ENCODE data around the gene IMPG2. TPM values are rescaled to one million over a fixed set of nuclear protein-coding genes. Genes with fewer than 3 reads are reported as not detected.

Gene IMPG2
- total RNA-seq, 4 donors from 2014 or later, result 0.62 to 0.96 (median 0.81) TPM

DNA sequence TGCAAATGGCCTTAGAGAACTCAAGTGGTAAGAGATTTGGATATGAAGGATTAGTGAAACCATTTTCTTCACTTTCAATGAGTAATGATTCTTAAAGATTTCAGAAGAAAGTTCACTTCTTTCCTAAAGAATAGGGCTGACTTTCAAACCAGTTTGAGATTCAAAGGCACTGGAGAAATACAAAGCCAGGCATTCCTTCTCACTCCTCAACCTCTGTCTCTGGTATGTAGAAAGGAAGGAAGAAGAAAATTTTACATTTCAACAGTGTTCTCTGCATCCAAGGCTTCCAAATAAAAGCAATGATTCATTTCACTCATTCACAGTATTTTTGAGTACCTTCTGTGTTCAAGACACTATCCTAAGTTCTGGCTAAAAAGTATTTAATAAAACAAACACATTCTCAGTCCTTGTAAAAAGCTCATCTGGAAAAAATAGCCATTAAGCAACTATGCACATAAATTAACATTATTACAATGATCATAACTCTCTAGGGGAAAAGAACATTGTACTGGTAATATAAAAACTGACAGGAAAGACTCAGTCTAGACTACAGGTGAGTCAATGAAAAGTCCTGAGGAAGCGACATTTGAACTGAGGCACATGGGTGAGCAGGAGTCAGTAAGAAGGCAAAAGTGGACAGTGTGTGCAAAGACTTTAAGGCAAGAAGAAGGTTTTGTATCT, 79.5 kb downstream of the IMPG2 start:
- 86% methylated on average over 1 of the region's 1 CpG for WGBS, 2 donors (ENCODE audit: low coverage in 1 of 2)
- H3K27ac ChIP-seq, result no peak overlapping the region
- no peak overlapping the region for H3K4me3 ChIP-seq
- ATAC-seq, result no peak
- no peaks in the 10 kb centered on the region for H3K27me3 ChIP-seq
- TF ChIP-seq CTCF (IDR thresholded peaks at IDR 0.05) (no peak), EP300 (IDR thresholded peaks at IDR 0.05) (no peak), POLR2AphosphoS5 (IDR thresholded peaks at IDR 0.05) (no peak), POLR2A (IDR thresholded peaks at IDR 0.05) (no peak)
- H3K36me3 ChIP-seq, result no peaks in the 10 kb centered on the region
- H3K9me3 ChIP-seq, result no peaks in the 10 kb centered on the region
- H3K4me1 ChIP-seq, result no peaks in the 10 kb centered on the region

DNA sequence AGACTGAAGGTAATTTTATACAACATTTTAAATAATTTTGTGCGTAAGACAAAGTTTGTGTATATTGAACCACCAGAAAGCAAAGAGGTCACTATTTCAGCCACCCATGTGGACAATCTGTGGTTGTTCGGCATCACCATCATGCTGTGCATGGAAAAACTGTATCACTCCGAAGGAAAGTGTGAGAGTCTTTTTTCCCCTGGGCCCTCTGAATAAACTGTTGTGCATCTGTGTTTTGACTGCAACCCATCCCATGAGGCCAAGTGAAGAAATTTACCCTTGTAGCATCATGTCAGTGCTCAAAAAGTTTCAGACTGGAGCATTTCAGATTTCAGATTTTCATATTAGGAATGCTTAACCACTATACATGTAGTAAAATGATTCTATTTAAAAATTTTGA, 85.3 kb downstream of the IMPG2 start:
- TF ChIP-seq POLR2AphosphoS5 (IDR thresholded peaks at IDR 0.05) (no peak), POLR2A (IDR thresholded peaks at IDR 0.05) (no peak), EP300 (IDR thresholded peaks at IDR 0.05) (no peak), CTCF (IDR thresholded peaks at IDR 0.05) (no peak)
- Histone ChIP-seq H3K27ac (no peak overlapping the region), H3K4me3 (no peak overlapping the region), H3K36me3 (no peaks in the 10 kb centered on the region), H3K4me1 (peaks cover 0 to 7% (median 0%) of the 10 kb centered on the region in 3 donors), H3K27me3 (no peaks in the 10 kb centered on the region), H3K9me3 (no peaks in the 10 kb centered on the region)
- ATAC-seq, result no peak
- 91 to 94% methylated on average over 3 of the region's 3 CpGs for WGBS, 2 donors (ENCODE audit: low coverage in 1 of 2)

- H3K4me1 ChIP-seq, result peaks cover 0 to 10% (median 0%) of the 10 kb centered on the region in 3 donors
- no peak overlapping the region for H3K27ac ChIP-seq
- no peaks in the 10 kb centered on the region for H3K36me3 ChIP-seq
- H3K27me3 ChIP-seq, result no peaks in the 10 kb centered on the region
- no peak for TF ChIP-seq EP300 (IDR thresholded peaks at IDR 0.05)
- TF ChIP-seq CTCF (IDR thresholded peaks at IDR 0.05), result no peak
- TF ChIP-seq POLR2A (IDR thresholded peaks at IDR 0.05), result no peak
- no peak for TF ChIP-seq POLR2AphosphoS5 (IDR thresholded peaks at IDR 0.05)
- H3K4me3 ChIP-seq, result no peak overlapping the region
- H3K9me3 ChIP-seq, result no peaks in the 10 kb centered on the region
- ATAC-seq, result no peak
Observed at GRCh38 chr3:101230618-101231017, 89.8 kb downstream of the IMPG2 start.

DNA sequence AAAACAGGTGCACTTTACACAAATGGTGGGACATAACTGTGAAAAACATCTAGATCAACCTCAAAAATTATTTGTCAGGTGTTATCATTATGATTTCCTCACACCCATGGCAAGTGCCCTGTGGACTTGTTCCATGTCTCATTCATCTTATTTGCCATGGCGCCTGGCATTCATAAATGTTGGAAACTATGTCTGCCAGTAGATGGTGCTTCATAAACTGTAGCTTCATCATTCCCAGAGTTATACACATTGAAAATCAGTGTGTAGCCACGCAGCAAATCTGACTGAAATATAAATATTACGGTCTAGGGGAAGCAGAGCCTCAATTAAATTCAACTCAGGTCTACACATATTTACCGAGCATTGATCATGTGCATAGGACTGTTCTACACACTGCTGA, 90.7 kb downstream of the IMPG2 start:
- Histone ChIP-seq H3K9me3 (no peaks in the 10 kb centered on the region), H3K36me3 (no peaks in the 10 kb centered on the region), H3K27ac (no peak overlapping the region), H3K4me1 (peaks cover 0 to 10% (median 0%) of the 10 kb centered on the region in 3 donors), H3K27me3 (no peaks in the 10 kb centered on the region), H3K4me3 (no peak overlapping the region)
- TF ChIP-seq CTCF (IDR thresholded peaks at IDR 0.05) (peak in 2 of 4 experiments; percentile 27 to 38), EP300 (IDR thresholded peaks at IDR 0.05) (no peak), POLR2A (IDR thresholded peaks at IDR 0.05) (no peak), POLR2AphosphoS5 (IDR thresholded peaks at IDR 0.05) (no peak)
- ATAC-seq, result no peak
- WGBS, 2 donors (ENCODE audit: low coverage in 1 of 2), result 48 to 79% methylated on average over 2 to 4 of the region's 4 CpGs

DNA sequence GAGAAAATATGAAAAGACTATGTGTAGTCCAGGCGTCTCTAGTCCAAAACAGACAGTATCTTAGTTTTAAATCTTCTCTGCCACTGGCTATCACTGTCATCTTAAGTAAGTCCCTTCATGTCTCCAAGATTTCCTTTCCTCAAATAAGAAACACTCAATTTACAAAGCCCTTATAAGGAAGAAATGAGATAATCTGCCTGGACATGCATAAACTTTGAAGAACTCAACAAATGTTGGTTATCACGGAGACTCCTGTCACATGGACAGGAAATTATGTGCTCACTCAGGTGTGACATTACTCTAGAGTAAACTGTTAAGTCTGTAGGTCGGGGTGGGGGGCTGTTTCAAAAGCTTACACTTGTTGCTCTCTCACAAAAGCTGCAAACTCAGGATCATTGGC, 91.9 kb downstream of the IMPG2 start:
- TF ChIP-seq POLR2AphosphoS5 (IDR thresholded peaks at IDR 0.05), result no peak
- TF ChIP-seq CTCF (IDR thresholded peaks at IDR 0.05), result no peak
- TF ChIP-seq EP300 (IDR thresholded peaks at IDR 0.05), result no peak
- no peak for TF ChIP-seq POLR2A (IDR thresholded peaks at IDR 0.05)

More for the DNA sequence above, 91.9 kb downstream of the IMPG2 start:
- Histone ChIP-seq H3K9me3 (no peaks in the 10 kb centered on the region), H3K27ac (no peak overlapping the region), H3K36me3 (no peaks in the 10 kb centered on the region), H3K4me3 (no peak overlapping the region), H3K27me3 (no peaks in the 10 kb centered on the region), H3K4me1 (peaks cover 0 to 10% (median 0%) of the 10 kb centered on the region in 3 donors)
- no peak for ATAC-seq
- WGBS, 2 donors (ENCODE audit: low coverage in 1 of 2), result 84 to 86% methylated on average over 3 of the region's 3 CpGs
